Neural progenitor cell (in vitro differentiated cells): ENCODE data around the gene GLP2R. TPM values are rescaled to one million over a fixed set of nuclear protein-coding genes. Genes with fewer than 3 reads are reported as not detected.

Experiments
- DNase-seq: peaks from one replicate; pipeline ENCODE4 v3.0.0-alpha.2; 2016; ENCODE audit warnings: low spot score
- H2AFZ ChIP-seq: fragments of 200-600 bp; sonication (generic); replicated peaks from 2 replicates; pipeline ENCODE4 v1.6.1; 2016; ENCODE audit warnings: antibody characterized with exemption
- H3F3A ChIP-seq: fragments of 200-600 bp; sonication (generic); 2 replicates; pipeline ENCODE4 v1.6.1; 2016; ENCODE audit warnings: antibody characterized with exemption, low read depth
- H3K27ac ChIP-seq: fragments of 200-600 bp; sonication (generic); 2 replicates; pipeline ENCODE4 v1.5.1; 2016; ENCODE audit warnings: mild to moderate bottlenecking
- H3K27me3 ChIP-seq: fragments of 200-600 bp; sonication (generic); 2 replicates; pipeline ENCODE4 v1.6.1; 2016; ENCODE audit warnings: mild to moderate bottlenecking, moderate library complexity
- H3K36me3 ChIP-seq: fragments of 200-600 bp; sonication (generic); 2 replicates; pipeline ENCODE4 v1.5.1; 2016
- H3K4me1 ChIP-seq: fragments of 200-600 bp; sonication (generic); 2 replicates; pipeline ENCODE4 v1.6.1; 2016; ENCODE audit warnings: mixed run types
- H3K4me2 ChIP-seq: fragments of 200-600 bp; sonication (generic); 2 replicates; pipeline ENCODE4 v1.6.1; 2016
- H3K4me3 ChIP-seq: fragments of 200-600 bp; sonication (generic); 2 replicates; pipeline ENCODE4 v1.5.1; 2016
- H3K79me2 ChIP-seq: fragments of 200-600 bp; sonication (generic); 2 replicates; pipeline ENCODE4 v1.6.1; 2016; ENCODE audit warnings: low read depth
- H3K9ac ChIP-seq: fragments of 200-600 bp; sonication (generic); 2 replicates; pipeline ENCODE4 v1.6.1; 2016
- H3K9me3 ChIP-seq: fragments of 200-600 bp; sonication (generic); 2 replicates; pipeline ENCODE4 v1.5.1; 2016; ENCODE audit warnings: low read depth
- H4K20me1 ChIP-seq: fragments of 200-600 bp; sonication (generic); 2 replicates; pipeline ENCODE4 v1.6.1; 2016; ENCODE audit warnings: low read depth
- H3K27ac Mint-ChIP-seq: 3 replicates; pipeline ENCODE4 v1.8.0; 2021; ENCODE audit warnings: mixed read lengths
- H3K27me3 Mint-ChIP-seq: 2 replicates; pipeline ENCODE4 v1.8.0; 2022; ENCODE audit warnings: low read depth, mild to moderate bottlenecking, inconsistent platforms, moderate library complexity, mixed read lengths; ENCODE audit not compliant: insufficient read depth
- H3K36me3 Mint-ChIP-seq: 3 replicates; pipeline ENCODE4 v1.8.0; 2021; ENCODE audit warnings: mixed read lengths
- H3K4me1 Mint-ChIP-seq: 3 replicates; pipeline ENCODE4 v1.8.0; 2021; ENCODE audit warnings: mixed read lengths
- H3K4me3 Mint-ChIP-seq: 3 replicates; pipeline ENCODE4 v1.8.0; 2021; ENCODE audit warnings: mild to moderate bottlenecking, moderate library complexity, mixed read lengths
- H3K9me3 Mint-ChIP-seq: 3 replicates; pipeline ENCODE4 v1.8.0; 2020; ENCODE audit warnings: mixed read lengths
- EZH2 ChIP-seq: fragments of 200-600 bp; sonication (generic); IDR thresholded peaks from 2 replicates; pipeline ENCODE4 v1.6.1; 2017; ENCODE audit warnings: antibody characterized with exemption, mild to moderate bottlenecking, moderate library complexity
- EZH2phosphoT487 ChIP-seq: fragments of 200-600 bp; sonication (generic); IDR thresholded peaks from 2 replicates; pipeline ENCODE4 v1.6.1; 2017; ENCODE audit warnings: antibody characterized with exemption
- total RNA-seq: library from RNA; depleted of rRNA; stranded (reverse); fragments of >200 nt; gene quantifications from 2 replicates; pipeline ENCODE4 v1.2.3, GENCODE V29; 2015; ENCODE audit warnings: low replicate concordance
- TF ChIP-seq, protein P1 (sequence below): fragments of 200-600 bp; sonication (generic); IDR thresholded peaks from 2 replicates; pipeline ENCODE4 v1.5.1; 2017; ENCODE audit warnings: antibody characterized with exemption, mild to moderate bottlenecking

The GLP2R gene
- total RNA-seq, 1 donor from 2014 or later: not detected

DNA sequence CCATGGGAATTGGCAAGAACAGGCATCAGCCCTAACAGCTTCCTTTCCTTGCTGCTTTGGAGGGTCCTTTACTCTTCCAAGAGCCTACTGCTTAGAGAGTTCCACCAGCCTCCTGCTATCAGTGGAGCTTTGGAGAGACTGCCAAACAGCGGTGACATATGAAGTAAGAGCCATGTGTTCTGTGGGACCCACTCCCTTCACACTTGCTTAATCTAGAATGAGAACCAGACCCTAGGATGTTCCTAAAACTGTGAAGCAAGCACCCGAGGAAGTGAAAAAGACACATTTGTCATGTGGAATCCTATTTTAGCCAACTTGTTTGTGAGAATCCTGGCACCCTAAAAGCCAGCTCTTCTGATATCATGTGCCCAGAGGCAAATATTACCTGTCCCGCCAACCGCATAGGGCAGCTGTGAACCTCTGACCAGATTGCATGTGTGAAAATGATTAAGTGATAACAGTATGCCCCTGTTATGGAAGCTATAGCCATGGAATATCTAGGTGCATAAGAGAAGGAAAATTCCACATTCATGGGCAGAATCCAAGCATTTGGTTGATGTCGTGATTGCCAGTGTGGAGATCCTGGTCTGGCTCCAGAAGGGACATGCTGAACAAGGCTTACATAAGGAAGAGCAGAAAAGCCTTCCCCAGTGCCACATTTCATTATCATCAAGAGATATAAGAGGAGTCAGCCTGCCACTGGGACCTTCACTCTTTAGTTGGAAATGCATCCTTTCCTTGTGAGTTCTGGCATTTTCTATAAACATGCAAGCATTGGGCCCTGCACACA lies 60.6 kb downstream of the GLP2R start:
- TF ChIP-seq, protein P1, sequence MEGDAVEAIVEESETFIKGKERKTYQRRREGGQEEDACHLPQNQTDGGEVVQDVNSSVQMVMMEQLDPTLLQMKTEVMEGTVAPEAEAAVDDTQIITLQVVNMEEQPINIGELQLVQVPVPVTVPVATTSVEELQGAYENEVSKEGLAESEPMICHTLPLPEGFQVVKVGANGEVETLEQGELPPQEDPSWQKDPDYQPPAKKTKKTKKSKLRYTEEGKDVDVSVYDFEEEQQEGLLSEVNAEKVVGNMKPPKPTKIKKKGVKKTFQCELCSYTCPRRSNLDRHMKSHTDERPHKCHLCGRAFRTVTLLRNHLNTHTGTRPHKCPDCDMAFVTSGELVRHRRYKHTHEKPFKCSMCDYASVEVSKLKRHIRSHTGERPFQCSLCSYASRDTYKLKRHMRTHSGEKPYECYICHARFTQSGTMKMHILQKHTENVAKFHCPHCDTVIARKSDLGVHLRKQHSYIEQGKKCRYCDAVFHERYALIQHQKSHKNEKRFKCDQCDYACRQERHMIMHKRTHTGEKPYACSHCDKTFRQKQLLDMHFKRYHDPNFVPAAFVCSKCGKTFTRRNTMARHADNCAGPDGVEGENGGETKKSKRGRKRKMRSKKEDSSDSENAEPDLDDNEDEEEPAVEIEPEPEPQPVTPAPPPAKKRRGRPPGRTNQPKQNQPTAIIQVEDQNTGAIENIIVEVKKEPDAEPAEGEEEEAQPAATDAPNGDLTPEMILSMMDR: no peak
- TF ChIP-seq EZH2 (no peak), EZH2phosphoT487 (no peak)
- no peaks in the 10 kb centered on the region for H3K27me3 ChIP-seq
- no peaks in the 10 kb centered on the region for H3K4me1 ChIP-seq
- Mint-ChIP-seq H3K9me3 (peaks cover 20% of the 10 kb centered on the region), H3K36me3 (no peaks in the 10 kb centered on the region), H3K4me1 (peaks cover 3% of the 10 kb centered on the region), H3K4me3 (no peak overlapping the region), H3K27ac (no peak overlapping the region), H3K27me3 (peaks cover 4% of the 10 kb centered on the region)
- no peaks in the 10 kb centered on the region for H3F3A ChIP-seq
- peaks cover 9% of the 10 kb centered on the region for H3K9me3 ChIP-seq
- H3K79me2 ChIP-seq: no peaks in the 10 kb centered on the region
- no peak for DNase-seq
- no peak overlapping the region for H3K4me2 ChIP-seq
- no peaks in the 10 kb centered on the region for H3K36me3 ChIP-seq
- no peaks in the 10 kb centered on the region for H4K20me1 ChIP-seq
- no peak overlapping the region for H3K9ac ChIP-seq
- H3K4me3 ChIP-seq: no peak overlapping the region
- H3K27ac ChIP-seq: no peak overlapping the region
- H2AFZ ChIP-seq: no peak overlapping the region

DNA sequence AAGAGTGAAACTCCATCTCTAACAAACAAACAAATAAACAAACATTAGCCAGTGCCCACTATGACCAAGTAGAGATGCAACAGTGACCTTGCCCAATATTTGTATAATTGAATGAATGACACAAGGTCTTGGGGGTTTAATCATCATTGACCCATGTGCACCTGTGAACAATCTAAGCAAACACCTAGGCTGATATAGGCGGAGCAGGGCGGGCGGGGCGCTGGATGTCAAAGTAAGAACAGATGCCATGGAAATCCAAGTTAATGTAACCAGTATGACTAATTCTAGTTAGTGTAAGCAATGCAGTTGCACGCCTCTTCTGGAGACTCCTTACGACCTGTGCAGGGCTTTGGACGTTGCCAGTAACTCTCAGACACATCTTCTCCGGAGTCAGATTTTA lies 61.8 kb downstream of the GLP2R start:
- Mint-ChIP-seq H3K4me3 (no peak overlapping the region), H3K4me1 (peaks cover 3% of the 10 kb centered on the region), H3K27me3 (peaks cover 4% of the 10 kb centered on the region), H3K9me3 (peaks cover 12% of the 10 kb centered on the region), H3K27ac (no peak overlapping the region), H3K36me3 (no peaks in the 10 kb centered on the region)
- Histone ChIP-seq H3K9ac (no peak overlapping the region), H3K27me3 (no peaks in the 10 kb centered on the region), H3K36me3 (no peaks in the 10 kb centered on the region), H3K4me3 (no peak overlapping the region), H4K20me1 (no peaks in the 10 kb centered on the region), H3K9me3 (peaks cover 9% of the 10 kb centered on the region), H3K79me2 (no peaks in the 10 kb centered on the region), H3K4me1 (no peaks in the 10 kb centered on the region), H3K4me2 (no peak overlapping the region), H3F3A (no peaks in the 10 kb centered on the region), H3K27ac (no peak overlapping the region), H2AFZ (no peak overlapping the region)
- no peak for DNase-seq
- TF ChIP-seq EZH2phosphoT487: no peak
- TF ChIP-seq, protein P1: no peak
- no peak for TF ChIP-seq EZH2

DNA sequence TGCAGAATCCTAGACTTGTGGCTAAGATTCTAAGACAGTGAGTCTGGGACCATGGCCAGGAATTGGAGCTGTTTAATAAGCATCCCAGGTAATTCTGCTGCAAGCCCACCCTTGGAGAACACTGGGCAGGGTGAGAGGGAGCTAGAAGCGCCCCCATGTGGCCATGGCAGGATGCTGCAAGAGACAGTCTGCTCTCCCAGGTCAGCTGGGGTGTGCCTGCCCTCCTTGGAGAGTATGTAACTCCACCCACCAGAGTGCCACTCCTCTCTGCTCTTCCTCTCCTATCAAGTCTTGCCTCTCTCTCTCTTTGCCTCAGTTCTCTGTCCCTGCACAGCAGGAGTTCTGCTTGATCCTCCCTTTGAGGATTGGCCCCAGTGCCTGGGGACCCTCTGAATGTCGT lies 64.4 kb downstream of the GLP2R start:
- no peaks in the 10 kb centered on the region for H3K36me3 Mint-ChIP-seq
- no peaks in the 10 kb centered on the region for H3K9me3 ChIP-seq
- peak overlapping the region; percentile 4 for H3K27ac Mint-ChIP-seq
- H3K27me3 Mint-ChIP-seq: peaks cover 4% of the 10 kb centered on the region
- peak; percentile 75 for DNase-seq
- H3K27ac ChIP-seq: no peak overlapping the region
- peaks cover 3% of the 10 kb centered on the region for H3K4me1 Mint-ChIP-seq
- H3K79me2 ChIP-seq: no peaks in the 10 kb centered on the region
- no peak overlapping the region for H3K9ac ChIP-seq
- H3F3A ChIP-seq: no peaks in the 10 kb centered on the region
- H3K4me3 Mint-ChIP-seq: no peak overlapping the region
- no peak overlapping the region for H2AFZ ChIP-seq
- no peaks in the 10 kb centered on the region for H3K9me3 Mint-ChIP-seq
- H3K4me3 ChIP-seq: no peak overlapping the region
- TF ChIP-seq EZH2phosphoT487 (no peak), EZH2 (no peak)
- TF ChIP-seq, protein P1: peak; percentile 81
- no peaks in the 10 kb centered on the region for H3K27me3 ChIP-seq
- no peaks in the 10 kb centered on the region for H4K20me1 ChIP-seq
- no peaks in the 10 kb centered on the region for H3K4me1 ChIP-seq
- H3K36me3 ChIP-seq: no peaks in the 10 kb centered on the region
- no peak overlapping the region for H3K4me2 ChIP-seq
